GM12878 (cell line): ENCODE data around the gene SULT2A1.
"Not testable (repeated sequence)": the region's sequence is repeated elsewhere in the genome, so short reads cannot be mapped to it uniquely, and the experiment has no call there.

Experiments
- CBX5 ChIP-seq: sonication (generic); IDR thresholded peaks from 2 replicates; pipeline ENCODE4 v1.6.1; 2016; ENCODE audit warnings: low read depth, moderate library complexity, mild to moderate bottlenecking, inconsistent platforms
- CHD4 ChIP-seq: fragments of 200-600 bp; sonication (generic); IDR thresholded peaks from 2 replicates; pipeline ENCODE4 v1.6.1; 2016; ENCODE audit warnings: mild to moderate bottlenecking
- POLR2A ChIP-seq: IDR thresholded peaks from 2 replicates; pipeline ENCODE4 v1.6.1; 2011; ENCODE audit warnings: low read depth, mild to moderate bottlenecking, low read length
- POLR2AphosphoS5 ChIP-seq: IDR thresholded peaks from 2 replicates; pipeline ENCODE4 v1.6.1; 2011; ENCODE audit warnings: mild to moderate bottlenecking, low read length, inconsistent platforms
- TAF1 ChIP-seq: IDR thresholded peaks from 2 replicates; pipeline ENCODE4 v1.6.1; 2011; ENCODE audit warnings: mild to moderate bottlenecking, low read depth, low read length, borderline replicate concordance
- ZNF384 ChIP-seq: IDR thresholded peaks from 2 replicates; pipeline ENCODE4 v1.6.1; 2012; ENCODE audit warnings: low read depth, mild to moderate bottlenecking, low read length, improper control_type of control experiment, borderline replicate concordance
- TF ChIP-seq, protein P1 (sequence below): IDR thresholded peaks from 2 replicates; pipeline ENCODE4 v1.6.1; 2012; ENCODE audit warnings: improper control_type of control experiment, low read depth, low read length; ENCODE audit not compliant: insufficient replicate concordance

GRCh38 chr19:47858231-47858630, 27.9 kb downstream of the SULT2A1 start:
- not testable (repeated sequence) for TF ChIP-seq POLR2AphosphoS5, ZNF384, POLR2A, CBX5, CHD4, TAF1
- TF ChIP-seq, protein P1, sequence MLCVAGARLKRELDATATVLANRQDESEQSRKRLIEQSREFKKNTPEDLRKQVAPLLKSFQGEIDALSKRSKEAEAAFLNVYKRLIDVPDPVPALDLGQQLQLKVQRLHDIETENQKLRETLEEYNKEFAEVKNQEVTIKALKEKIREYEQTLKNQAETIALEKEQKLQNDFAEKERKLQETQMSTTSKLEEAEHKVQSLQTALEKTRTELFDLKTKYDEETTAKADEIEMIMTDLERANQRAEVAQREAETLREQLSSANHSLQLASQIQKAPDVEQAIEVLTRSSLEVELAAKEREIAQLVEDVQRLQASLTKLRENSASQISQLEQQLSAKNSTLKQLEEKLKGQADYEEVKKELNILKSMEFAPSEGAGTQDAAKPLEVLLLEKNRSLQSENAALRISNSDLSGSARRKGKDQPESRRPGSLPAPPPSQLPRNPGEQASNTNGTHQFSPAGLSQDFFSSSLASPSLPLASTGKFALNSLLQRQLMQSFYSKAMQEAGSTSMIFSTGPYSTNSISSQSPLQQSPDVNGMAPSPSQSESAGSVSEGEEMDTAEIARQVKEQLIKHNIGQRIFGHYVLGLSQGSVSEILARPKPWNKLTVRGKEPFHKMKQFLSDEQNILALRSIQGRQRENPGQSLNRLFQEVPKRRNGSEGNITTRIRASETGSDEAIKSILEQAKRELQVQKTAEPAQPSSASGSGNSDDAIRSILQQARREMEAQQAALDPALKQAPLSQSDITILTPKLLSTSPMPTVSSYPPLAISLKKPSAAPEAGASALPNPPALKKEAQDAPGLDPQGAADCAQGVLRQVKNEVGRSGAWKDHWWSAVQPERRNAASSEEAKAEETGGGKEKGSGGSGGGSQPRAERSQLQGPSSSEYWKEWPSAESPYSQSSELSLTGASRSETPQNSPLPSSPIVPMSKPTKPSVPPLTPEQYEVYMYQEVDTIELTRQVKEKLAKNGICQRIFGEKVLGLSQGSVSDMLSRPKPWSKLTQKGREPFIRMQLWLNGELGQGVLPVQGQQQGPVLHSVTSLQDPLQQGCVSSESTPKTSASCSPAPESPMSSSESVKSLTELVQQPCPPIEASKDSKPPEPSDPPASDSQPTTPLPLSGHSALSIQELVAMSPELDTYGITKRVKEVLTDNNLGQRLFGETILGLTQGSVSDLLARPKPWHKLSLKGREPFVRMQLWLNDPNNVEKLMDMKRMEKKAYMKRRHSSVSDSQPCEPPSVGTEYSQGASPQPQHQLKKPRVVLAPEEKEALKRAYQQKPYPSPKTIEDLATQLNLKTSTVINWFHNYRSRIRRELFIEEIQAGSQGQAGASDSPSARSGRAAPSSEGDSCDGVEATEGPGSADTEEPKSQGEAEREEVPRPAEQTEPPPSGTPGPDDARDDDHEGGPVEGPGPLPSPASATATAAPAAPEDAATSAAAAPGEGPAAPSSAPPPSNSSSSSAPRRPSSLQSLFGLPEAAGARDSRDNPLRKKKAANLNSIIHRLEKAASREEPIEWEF, result not testable (repeated sequence)
